DOHH2 (cell line): Measurements from ENCODE around the gene RPS5.

Experiments used
- H3F3A ChIP-seq: fragments of 200-600 bp; sonication (generic), shearing (Covaris generic); 2 replicates; pipeline ENCODE4 v1.6.0; 2016; ENCODE audit warnings: antibody characterized with exemption, mild to moderate bottlenecking; ENCODE audit not compliant: control insufficient read depth, insufficient read depth
- H3K27ac ChIP-seq: fragments of 200-600 bp; sonication (generic); 2 replicates; pipeline ENCODE4 v1.5.1; 2014; ENCODE audit warnings: low read depth, mild to moderate bottlenecking, low read length, moderate library complexity
- H3K27me3 ChIP-seq: fragments of 200-600 bp; sonication (generic); 2 replicates; pipeline ENCODE4 v1.6.1; 2014; ENCODE audit warnings: mild to moderate bottlenecking, low read length, mixed read lengths; ENCODE audit not compliant: control insufficient read depth
- H3K36me3 ChIP-seq: fragments of 200-600 bp; sonication (generic); 2 replicates; pipeline ENCODE4 v1.6.1; 2014; ENCODE audit warnings: mild to moderate bottlenecking, low read length, moderate library complexity, mixed read lengths; ENCODE audit not compliant: control insufficient read depth
- H3K4me1 ChIP-seq: fragments of 200-600 bp; sonication (generic); 2 replicates; pipeline ENCODE4 v1.6.1; 2014; ENCODE audit warnings: mild to moderate bottlenecking, low read length, mixed read lengths; ENCODE audit not compliant: control insufficient read depth
- H3K4me2 ChIP-seq: fragments of 200-600 bp; sonication (generic); 2 replicates; pipeline ENCODE4 v1.6.0; 2014; ENCODE audit warnings: mild to moderate bottlenecking, low read length, moderate library complexity
- H3K4me3 ChIP-seq: fragments of 200-600 bp; sonication (generic); 2 replicates; pipeline ENCODE4 v1.5.1; 2014; ENCODE audit warnings: mild to moderate bottlenecking, low read length, mixed read lengths
- H3K79me2 ChIP-seq: fragments of 200-600 bp; sonication (generic); 2 replicates; pipeline ENCODE4 v1.6.1; 2014; ENCODE audit warnings: mild to moderate bottlenecking, low read length, mixed read lengths; ENCODE audit not compliant: control insufficient read depth
- H3K9me2 ChIP-seq: fragments of 200-600 bp; sonication (generic); replicated peaks from 2 replicates; pipeline ENCODE4 v1.6.1; 2014; ENCODE audit warnings: mild to moderate bottlenecking, low read length, mixed read lengths; ENCODE audit not compliant: control insufficient read depth
- H3K9me3 ChIP-seq: fragments of 200-600 bp; sonication (generic); 2 replicates; pipeline ENCODE4 v1.6.1; 2014; ENCODE audit warnings: antibody characterized with exemption, low read length, mixed read lengths; ENCODE audit not compliant: control insufficient read depth, insufficient read depth
- H4K20me1 ChIP-seq: fragments of 200-600 bp; sonication (generic); 2 replicates; pipeline ENCODE4 v1.6.0; 2014; ENCODE audit warnings: low read depth, mild to moderate bottlenecking, antibody characterized with exemption, low read length, moderate library complexity; ENCODE audit not compliant: control insufficient read depth, insufficient read depth
- CTCF ChIP-seq: fragments of 200-600 bp; sonication (generic); IDR thresholded peaks from one replicate; pipeline ENCODE4 v1.5.1; 2014; ENCODE audit warnings: antibody characterized with exemption, mild to moderate bottlenecking, low read depth, low read length; ENCODE audit not compliant: poor library complexity, severe bottlenecking
- EZH2phosphoT487 ChIP-seq: fragments of 200-600 bp; sonication (generic); IDR thresholded peaks from 2 replicates; pipeline ENCODE4 v1.6.1; 2017; ENCODE audit warnings: borderline replicate concordance, mild to moderate bottlenecking, antibody characterized with exemption, low read length, moderate library complexity, mixed read lengths

Gene RPS5

GRCh38 chr19:58406818-58407657 lies 20.0 kb downstream of the RPS5 start:
- Histone ChIP-seq H3K4me1 (peaks cover 34% of the 10 kb centered on the region), H3K4me2 (peak overlapping the region; percentile 74), H4K20me1 (no peaks in the 10 kb centered on the region), H3K4me3 (peak overlapping the region; percentile 100), H3K27me3 (no peaks in the 10 kb centered on the region), H3F3A (peaks cover 13% of the 10 kb centered on the region), H3K79me2 (peaks cover 38% of the 10 kb centered on the region), H3K27ac (no peak overlapping the region), H3K36me3 (peaks cover 5% of the 10 kb centered on the region; the same call in 1 of the 2 replicates), H3K9me2 (no peaks in the 10 kb centered on the region), H3K9me3 (no peaks in the 10 kb centered on the region)
- TF ChIP-seq EZH2phosphoT487 (no peak), CTCF (peak; percentile 40)

- Histone ChIP-seq H3F3A (peaks cover 13% of the 10 kb centered on the region), H4K20me1 (no peaks in the 10 kb centered on the region), H3K27me3 (no peaks in the 10 kb centered on the region), H3K27ac (peak overlapping the region; percentile 57), H3K9me2 (no peaks in the 10 kb centered on the region), H3K79me2 (peaks cover 34% of the 10 kb centered on the region), H3K4me3 (peak overlapping the region; percentile 100), H3K9me3 (no peaks in the 10 kb centered on the region), H3K4me2 (peak overlapping the region; percentile 74), H3K4me1 (peaks cover 29% of the 10 kb centered on the region), H3K36me3 (peaks cover 5% of the 10 kb centered on the region; the same call in 1 of the 2 replicates)
- no peak for TF ChIP-seq EZH2phosphoT487
- TF ChIP-seq CTCF, result no peak
Observed at GRCh38 chr19:58407658-58408151, 20.6 kb downstream of the RPS5 start.

GRCh38 chr19:58408152-58409009 lies 21.3 kb downstream of the RPS5 start, which contains the start of gene ZNF584:
Gene ZNF584 (plus strand): TSS chr19:58408649. CDS start chr19:58409148, 499 bp downstream.
- no peaks in the 10 kb centered on the region for H3K9me2 ChIP-seq
- H3K36me3 ChIP-seq, result peaks cover 5% of the 10 kb centered on the region; the same call in 1 of the 2 replicates
- H3K27ac ChIP-seq, result peak within 1 kb of the TSS; percentile 57
- peak within 1 kb of the TSS; percentile 74 for H3K4me2 ChIP-seq
- TF ChIP-seq CTCF, result peak; percentile 48
- TF ChIP-seq EZH2phosphoT487, result no peak
- no peaks in the 10 kb centered on the region for H3K9me3 ChIP-seq
- no peaks in the 10 kb centered on the region for H4K20me1 ChIP-seq
- peaks cover 9% of the 10 kb centered on the region for H3F3A ChIP-seq
- H3K4me3 ChIP-seq, result peak within 1 kb of the TSS; percentile 100
- peaks cover 31% of the 10 kb centered on the region for H3K79me2 ChIP-seq
- H3K27me3 ChIP-seq, result no peaks in the 10 kb centered on the region
- peaks cover 24% of the 10 kb centered on the region for H3K4me1 ChIP-seq
